HG02588 (cell line): ENCODE results near the gene MIDN.

Source experiments
- ATAC-seq: cut with Tn5 transposase; IDR thresholded peaks from one replicate; pipeline ENCODE4 v1.9.1; 2021; ENCODE audit warnings: mild to moderate bottlenecking, moderate library complexity; ENCODE audit not compliant: unreplicated experiment

Gene MIDN

DNA sequence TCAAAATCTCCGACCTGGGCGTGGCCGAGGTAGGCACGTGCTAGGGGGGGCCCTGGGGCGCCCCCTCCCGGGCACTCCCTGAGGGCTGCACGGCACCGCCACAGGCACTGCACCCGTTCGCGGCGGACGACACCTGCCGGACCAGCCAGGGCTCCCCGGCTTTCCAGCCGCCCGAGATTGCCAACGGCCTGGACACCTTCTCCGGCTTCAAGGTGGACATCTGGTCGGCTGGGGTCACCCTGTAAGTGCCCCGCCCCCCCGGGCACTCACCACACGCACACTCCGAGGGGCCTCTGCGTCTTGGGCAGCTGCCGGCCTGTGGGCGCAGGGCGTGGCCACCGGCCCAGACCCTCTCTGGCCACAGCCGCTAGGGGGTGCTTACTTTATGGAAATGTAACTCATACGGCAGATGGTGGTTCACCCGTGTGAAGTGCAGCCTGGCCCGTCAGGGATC, 27.9 kb upstream of the MIDN start:
- ATAC-seq, result no peak

GRCh38 chr19:1220976-1221903, 27.1 kb upstream of the MIDN start:
- no peak for ATAC-seq

- ATAC-seq, result no peak
Observed at GRCh38 chr19:1221904-1222255, 26.5 kb upstream of the MIDN start.

DNA sequence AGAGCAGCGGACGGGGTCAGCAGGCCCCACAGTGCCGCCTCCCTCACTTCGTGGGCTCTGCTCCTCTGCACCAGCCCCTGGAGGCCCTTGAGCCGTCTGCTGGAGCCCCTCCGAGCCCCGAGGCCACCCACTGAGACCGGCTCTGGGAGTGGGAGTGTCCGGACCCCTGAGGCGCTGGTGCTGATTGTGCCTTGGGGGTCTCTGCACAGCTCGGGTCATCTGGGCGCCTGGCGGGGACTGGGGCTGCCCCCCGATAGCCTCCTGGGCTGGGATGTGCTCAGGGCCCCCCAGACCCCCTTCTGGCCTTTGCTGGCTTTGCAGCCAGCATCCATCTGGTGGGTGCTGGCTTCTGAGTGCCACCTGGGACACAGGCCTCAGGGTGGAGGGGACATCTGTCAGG, 26.0 kb upstream of the MIDN start:
- no peak for ATAC-seq

GRCh38 chr19:1223018-1223855, 25.1 kb upstream of the MIDN start:
- no peak for ATAC-seq

DNA sequence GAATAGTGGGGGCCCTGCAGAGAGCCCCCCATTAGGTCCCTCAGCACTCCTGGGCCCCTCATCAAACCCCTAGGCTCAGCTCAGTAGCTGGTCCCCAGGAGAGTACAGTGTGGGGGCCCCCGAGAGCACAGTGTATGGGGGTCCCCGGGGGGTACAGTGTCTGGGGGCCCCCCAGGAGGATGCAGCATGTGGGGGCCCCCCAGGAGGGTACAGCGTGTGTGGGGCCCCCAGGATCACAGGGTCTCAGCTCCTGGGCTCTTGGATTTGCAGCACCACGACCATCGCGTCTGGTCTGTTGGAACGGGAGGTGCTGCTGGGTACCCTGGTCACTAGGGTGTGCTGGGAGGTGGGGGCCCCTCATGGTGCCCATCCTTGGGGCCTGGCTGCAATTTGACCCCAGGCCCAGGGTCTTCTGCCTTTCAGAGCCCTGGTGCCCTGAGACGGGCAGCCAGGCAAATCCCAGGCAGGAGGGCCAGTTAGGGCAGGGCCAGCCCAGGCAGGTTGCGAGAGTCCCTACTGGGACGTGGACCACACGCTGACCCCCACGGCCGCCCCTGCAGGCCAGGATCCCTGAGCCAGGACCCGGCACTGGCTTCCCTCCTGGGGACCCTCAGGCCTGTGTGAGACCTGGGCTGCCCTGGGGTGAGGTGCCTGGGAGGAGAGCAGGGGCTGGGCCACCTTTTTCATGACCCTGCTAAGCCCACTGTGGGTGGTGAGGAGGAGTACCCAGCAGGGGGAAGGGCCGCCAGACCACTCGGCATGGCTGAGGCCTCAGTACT, 24.1 kb upstream of the MIDN start:
- ATAC-seq, result no peak

- no peak for ATAC-seq
Observed at GRCh38 chr19:1224847-1225246, 23.5 kb upstream of the MIDN start.

DNA sequence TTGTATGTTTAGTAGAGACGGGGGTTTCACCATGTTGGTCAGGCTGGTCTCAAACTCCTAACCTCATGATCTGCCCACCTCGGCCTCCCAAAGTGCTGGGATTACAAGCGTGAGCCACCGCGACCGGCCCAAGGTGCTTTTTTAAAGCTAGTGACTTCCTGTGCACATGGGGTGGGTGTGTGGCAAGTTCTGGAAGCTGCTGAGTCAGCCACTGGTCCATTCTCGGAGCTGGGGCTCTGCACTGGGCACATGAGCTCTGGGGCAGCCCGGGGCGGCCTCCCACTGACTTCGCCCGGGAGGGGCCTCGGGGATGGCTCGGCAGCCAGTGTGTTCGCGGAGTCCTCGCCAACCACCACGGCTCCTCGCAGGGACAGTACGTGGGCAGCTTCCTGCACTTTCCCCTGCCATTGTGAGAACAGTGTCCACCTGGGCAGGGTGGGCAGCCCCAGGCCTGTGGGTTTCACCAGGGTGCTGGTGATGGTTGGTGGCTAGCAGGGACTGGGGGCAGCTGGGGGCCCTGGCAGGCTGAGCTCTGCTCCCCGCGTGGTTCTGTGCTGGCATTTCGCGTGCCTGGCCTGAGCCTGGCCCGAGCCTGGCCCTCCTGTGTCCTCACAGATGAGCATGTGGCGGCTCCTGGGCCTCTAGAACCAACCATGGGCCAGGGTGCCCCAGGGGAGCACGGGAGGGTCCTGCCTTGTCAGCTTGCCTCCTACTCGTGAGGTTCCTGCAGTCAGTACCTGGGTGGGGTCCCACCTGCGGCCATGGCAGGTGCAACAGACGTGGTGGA, 22.8 kb upstream of the MIDN start:
- no peak for ATAC-seq

DNA sequence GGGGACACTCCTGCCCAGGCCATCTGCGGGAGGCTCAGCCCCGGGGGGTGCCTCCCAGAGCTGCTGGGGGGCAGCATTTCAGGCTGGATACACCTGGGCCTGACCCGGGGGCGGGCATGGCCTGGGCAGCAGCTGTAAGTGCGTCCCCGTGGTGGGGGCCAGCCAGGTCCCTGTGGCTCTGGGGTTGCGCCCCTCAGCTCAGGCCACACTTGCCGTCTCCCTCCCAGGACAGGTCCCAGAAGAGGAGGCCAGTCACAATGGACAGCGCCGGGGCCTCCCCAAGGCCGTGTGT, 22.2 kb upstream of the MIDN start:
- no peak for ATAC-seq

DNA sequence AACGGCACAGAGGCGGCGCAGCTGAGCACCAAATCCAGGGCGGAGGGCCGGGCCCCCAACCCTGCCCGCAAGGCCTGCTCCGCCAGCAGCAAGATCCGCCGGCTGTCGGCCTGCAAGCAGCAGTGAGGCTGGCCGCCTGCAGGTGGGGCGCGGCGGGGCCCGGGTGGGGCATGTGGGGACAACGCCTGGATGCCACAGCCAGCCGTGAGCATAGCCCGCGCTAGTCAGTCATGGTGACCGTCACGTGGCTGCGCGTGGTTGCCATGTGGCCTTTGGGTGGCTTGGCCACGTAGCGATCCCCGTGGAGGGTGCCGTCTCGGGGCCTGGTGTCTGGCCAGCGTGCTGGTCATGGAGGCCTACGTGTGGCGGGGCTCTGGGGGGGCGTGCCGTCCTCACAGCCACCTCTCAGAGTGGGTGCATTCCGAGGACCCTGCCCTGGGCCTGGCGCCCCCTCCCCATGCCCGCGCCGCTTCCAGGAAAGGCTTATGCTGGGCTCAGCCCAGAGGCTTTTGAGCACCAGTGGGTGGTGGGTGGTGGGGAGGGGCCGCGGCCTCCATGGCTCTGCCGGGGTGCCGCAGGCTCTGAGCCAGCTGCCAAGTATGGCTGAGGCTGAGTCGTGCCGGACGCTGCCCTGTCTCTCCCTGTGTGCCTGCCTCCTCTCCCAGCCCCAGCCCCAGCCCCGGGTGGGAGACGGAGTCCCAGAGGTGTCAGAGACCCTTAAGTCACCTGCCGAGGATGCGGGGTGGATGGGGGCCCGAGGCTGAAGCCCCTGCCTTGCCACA, 21.7 kb upstream of the MIDN start:
- ATAC-seq, result no peak

DNA sequence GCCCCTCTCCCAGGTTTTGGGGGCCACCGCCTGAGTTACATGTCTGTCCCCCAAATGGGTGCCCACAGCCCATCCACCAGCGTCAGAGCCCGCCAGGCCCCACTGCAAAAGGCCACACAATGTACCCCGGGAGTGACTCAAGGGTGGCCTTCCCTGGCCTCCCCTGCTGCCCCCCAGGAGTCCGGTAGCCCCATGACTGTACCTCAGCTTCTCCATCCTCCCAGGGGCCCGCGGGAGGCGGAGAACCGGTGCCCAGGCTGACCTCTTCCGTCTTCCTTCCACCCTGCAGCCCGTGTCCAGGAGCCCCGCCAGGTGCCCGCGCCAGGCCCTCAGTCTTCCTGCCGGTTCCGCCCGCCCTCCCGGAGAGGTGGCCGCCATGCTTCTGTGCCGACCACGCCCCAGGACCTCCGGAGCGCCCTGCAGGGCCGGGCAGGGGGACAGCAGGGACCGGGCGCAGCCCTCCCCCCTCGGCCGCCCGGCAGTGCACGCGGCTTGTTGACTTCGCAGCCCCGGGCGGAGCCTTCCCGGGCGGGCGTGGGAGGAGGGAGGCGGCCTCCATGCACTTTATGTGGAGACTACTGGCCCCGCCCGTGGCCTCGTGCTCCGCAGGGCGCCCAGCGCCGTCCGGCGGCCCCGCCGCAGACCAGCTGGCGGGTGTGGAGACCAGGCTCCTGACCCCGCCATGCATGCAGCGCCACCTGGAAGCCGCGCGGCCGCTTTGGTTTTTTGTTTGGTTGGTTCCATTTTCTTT, 20.9 kb upstream of the MIDN start:
- no peak for ATAC-seq

DNA sequence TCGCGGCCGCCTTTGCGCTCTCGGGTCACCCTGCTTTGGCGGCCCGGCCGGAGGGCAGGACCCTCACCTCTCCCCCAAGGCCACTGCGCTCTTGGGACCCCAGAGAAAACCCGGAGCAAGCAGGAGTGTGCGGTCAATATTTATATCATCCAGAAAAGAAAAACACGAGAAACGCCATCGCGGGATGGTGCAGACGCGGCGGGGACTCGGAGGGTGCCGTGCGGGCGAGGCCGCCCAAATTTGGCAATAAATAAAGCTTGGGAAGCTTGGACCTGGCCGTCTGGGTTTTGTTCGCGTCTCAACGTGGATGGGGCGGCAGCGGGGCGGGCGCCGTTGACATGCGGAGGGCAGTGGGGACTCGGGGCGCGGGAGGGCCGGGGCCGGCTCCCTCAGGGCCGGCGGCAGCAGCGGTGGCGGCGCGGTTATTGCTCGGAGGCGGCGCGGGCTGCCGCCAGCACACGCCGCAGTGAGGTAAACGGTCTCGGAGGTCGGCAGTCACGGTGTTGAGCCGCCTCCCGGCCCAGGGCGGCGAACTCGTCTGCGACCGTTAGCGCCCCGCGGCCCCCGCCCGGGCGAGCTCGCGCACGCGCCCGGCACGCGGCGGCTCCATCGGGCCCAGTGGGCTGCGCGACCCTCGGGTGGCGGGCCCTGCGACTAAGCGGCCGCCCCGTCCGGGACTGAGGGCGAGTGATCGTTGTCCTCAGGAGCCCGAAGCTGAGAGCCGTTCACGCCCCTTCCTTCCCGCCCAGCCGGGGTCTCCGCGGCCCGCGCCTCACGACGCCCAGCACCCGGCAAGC, 20.0 kb upstream of the MIDN start:
- no peak for ATAC-seq

DNA sequence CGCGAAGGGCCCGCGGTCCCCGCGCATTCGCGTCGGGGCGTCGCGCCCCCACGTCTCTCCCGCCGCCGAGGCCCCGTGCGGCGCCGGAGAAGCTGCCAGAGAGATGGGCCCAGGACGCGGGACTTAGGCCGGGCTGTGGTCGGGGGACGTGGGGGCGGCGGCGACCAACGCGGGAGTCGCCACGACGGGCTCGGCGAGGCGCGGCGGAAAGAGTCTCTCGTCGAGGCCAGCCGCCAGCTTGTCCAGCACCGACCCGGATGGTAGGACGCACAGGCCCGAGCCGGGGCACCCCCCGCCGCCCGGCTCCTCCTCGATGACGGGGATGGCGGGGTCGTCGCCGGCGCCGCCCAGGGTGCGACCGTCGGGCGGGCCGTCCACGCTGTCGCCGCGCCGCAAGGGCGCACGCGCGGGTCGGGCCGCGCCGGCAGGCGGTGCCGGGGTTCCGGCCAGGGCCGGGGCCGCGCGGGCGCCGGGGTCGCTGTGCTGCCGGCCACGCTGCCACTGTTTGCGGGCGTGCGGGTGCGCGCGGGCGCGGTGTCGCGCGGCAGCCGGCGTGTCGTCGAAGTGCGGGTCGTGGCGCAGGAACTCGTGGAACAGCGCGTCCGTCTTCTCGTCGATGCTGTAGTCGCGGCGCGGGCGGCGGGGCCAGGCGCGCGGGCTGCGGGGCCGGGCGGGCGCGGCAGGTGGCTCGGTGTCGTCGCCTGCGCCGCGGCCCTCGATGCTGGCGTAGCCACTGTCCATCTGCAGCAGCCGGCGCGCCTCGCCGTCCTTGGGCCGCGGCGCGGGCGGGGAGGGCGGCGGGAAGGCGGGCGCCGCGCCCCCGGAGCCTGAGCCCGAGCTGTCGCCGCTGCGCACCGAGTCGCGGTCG, 19.1 kb upstream of the MIDN start:
- ATAC-seq, result no peak

DNA sequence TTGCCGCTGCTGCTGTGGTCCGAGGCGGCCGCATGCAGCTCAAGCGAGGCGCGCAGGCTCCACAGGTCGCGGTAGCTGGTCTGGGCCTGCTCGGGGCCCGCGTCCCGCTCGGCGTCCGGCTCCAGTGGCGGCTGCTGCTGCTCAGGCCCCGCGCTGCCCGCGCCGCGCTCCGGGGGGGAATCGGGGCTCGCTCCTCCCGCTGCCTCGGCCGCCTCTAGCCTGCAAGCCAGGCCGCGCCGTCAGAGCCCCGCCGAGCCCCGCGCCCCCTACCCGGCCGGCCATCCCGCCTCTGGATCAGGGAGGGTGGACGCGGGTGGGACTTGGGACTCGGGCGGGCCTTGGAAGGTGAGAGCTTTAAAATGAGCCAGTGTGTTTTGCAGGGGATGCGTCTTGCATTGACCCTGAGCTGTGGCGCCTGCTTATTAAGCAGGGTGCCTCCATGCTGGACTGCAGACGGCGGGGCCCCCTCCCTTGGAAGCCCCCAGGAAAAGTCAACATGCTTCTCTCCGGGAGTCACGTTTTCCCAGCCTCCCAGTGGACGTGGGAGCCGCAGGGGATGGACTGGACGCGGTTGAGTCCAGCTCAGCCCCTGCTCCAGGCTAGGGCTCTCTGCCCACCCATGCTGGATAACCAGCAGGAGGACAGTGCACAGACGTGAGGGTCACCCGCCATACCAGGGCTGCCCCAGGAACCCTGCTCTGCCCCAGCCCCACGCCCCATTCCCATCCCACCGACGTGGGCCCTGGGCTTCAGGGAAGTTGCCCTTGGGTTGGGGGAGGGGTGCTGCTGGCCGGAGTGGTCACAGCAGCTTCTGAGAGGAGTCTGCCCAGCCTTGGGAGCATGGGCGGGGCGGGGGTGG, 18.2 kb upstream of the MIDN start:
- ATAC-seq, result no peak

GRCh38 chr19:1230783-1231489, 17.4 kb upstream of the MIDN start:
- ATAC-seq, result no peak
